Measurements from ENCODE around the gene ST8SIA5.

The ST8SIA5 gene

DNA sequence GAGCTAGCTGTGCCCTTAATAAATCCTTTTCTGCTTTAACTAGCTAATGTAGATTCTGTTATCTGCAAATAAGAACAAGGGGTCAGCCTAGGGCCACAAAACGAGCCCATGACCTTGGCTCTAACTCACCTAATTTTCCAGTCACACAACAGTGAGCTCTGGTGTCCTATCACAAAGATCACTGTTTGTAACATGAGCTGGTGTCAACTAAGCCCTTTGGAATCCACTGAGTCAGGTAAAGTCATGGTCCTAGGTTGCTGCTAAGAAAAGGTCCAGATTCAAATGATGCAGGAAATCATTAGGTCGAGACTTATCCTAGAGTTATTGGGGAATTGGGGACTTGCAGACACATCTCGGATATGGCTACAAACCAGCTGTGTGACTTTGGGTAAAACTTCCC is 49.9 kb downstream of the ST8SIA5 start:
- DNase-seq (ENCODE audit: low spot score) = no peak

DNA sequence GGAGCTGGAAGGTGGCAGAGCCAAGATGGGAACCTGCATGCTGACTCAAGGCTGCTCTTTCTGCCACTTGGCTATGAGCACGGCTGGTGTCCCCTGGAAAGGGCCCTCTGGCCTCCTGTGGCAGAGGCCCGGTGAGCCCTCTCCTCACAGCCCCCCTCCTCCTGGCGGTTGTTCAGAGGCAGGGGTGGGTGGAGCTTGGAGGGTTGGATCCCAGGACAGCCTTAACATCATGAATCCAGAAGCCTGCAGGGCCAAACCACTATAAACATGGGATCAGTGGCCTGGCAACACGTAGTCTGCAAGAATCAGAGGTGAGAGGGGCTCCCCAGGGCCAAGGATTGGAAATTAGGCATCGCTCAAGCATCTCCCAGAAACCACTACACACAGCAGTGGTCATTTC is 51.3 kb downstream of the ST8SIA5 start:
- DNase-seq (ENCODE audit: low spot score) = no peak

DNA sequence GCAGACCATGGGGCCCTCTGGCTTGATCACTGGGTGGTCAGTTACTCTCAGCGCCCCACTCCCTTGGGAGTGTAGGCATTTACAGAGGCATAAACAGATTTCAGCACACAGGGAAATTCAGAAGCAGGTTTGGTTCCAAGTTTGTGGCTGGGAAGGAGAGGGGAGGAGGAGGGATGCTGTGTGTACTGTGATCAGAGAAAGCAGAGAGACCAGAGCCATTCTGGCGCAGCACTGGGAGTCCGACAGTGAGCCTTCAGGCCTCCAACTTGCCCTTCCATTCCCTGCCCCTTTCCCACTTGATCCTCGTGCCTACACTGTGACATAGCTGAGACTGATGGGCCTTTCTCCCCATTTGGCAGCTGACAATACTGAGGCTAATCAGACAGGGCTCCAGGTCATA is 52.0 kb downstream of the ST8SIA5 start:
- no peak for DNase-seq (ENCODE audit: low spot score)

DNA sequence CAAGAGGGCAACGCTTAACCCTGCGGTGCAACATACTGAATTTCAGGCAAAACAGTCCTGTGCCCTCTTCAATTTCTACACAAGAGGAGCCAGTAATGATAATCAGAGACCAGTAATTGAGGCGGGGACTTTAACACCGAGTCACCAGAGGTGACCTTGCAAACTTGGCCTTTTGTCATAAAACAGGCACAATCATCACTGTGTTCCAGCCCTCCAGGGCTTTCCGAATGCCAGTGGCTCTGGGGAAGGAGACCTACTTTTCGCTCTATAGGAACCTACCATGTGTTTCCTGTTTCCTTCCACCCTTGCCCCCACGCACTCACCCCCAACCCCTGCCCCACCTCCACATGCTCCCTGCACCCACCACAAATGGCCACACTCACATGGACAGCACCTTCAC is 52.7 kb downstream of the ST8SIA5 start:
- no peak for DNase-seq (ENCODE audit: low spot score)

DNA sequence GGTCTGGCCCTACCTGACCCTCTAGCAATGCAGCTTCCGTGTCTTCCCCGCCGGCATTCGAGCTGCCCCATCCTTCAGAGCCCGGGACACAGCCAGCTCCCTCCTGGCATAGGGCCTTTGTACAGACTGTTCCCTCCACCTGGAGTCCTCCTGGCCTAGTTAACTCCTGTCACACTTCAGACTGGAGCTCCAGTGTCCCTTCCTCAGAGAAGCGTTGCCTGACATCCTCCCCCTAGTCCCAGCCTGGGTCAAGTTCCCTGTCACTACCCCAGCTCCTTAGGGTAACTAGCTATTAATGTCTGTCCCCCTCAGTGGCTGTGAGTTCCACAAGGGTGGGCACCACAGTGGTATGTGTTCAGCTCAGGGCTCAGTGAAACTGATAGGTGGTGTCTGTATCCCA is 54.4 kb downstream of the ST8SIA5 start:
- DNase-seq (ENCODE audit: low spot score) = no peak

DNA sequence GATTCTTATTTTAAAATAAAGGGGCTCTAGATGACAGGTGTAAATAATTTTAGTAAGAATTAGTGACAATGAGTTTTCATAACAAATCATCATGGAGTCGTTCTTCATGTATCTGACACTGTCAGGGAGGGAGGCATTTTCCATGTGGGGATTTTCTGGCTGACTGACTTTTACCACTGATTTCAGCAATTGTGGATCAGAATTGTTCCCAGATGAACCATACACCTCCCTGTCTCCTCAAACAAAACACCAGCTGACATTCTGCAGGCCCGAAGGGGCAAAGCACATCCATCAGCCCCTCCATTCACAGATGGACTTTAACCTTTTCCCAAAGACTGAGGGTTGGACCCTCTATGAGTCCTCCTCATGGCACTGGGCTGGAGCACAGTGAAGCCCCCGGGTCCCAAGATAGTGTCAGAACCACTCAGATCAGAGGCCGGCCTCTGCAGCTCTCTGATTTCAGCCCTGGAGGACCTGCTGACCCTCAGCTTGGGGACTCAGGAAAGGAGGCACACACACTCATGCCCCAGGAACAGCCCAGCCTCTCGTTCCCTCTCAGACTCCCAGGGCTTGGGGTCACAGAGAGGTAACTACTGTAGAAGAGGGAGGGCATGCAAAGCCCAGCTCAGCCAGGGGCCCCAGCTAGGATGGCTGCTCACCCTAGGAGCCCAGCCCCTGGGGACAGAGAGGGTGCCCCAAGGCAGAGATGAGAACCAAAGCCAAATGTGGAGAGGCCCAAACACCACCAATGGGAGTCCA is 56.6 kb downstream of the ST8SIA5 start:
- DNase-seq (ENCODE audit: low spot score) = no peak

DNA sequence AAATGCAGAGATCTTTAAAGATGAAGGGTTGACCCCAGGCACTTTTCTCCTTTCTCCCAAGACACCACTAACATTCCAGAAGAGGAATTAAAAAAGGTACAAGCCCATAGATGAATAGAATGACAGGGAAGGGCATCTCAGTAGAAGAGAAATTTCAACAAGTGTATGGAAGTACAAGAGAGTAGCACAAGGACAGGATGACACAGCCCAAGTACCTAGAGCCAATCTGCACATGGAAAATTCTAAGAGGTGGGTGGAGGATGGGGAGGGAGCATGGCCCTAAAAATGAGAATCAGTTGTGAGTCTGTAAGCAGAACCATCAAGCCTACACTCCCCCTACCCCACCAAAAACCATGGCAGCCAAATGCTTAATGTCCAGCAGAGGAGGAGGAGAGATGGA is 60.2 kb downstream of the ST8SIA5 start:
- DNase-seq (ENCODE audit: low spot score) = no peak

DNA sequence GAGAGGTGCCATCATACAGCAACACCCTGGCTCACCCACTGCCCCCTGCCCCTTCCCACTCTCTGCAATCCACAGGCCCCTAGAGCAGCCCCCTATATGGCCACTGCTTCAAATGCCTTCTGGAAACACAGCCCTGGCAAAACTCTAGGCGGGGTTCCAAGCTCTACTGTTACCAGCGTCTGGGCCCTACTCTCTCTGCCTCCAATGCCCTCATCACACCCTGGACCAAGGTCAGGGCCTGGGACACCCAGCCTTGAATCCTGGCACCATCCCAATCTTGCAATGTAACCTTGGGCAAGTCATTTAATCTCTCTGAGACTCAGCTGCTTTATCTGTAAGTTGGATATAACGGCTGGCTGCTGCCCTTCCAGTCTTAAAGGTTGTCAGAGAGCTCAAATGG is 60.6 kb downstream of the ST8SIA5 start:
- DNase-seq (ENCODE audit: low spot score) = no peak

DNA sequence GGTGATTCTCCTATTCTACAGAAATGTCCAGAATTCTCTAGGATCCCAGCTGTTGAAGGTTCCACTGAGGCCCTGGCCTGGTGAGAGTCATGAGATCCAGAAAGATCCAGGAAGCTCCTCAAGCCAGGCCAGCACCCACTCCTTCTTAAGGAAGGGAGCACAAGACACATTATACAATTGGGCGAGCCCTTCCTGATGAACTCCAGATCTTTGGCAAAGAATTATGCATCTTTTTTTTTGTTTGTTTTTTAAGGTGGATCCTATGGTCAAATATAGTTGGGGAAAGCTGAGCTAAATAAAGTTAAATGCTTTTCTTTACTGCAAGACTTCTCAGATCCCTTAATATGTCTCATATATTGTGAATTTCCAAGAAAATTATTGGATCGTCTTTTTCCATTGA is 62.9 kb downstream of the ST8SIA5 start:
- DNase-seq (ENCODE audit: low spot score) = no peak

DNA sequence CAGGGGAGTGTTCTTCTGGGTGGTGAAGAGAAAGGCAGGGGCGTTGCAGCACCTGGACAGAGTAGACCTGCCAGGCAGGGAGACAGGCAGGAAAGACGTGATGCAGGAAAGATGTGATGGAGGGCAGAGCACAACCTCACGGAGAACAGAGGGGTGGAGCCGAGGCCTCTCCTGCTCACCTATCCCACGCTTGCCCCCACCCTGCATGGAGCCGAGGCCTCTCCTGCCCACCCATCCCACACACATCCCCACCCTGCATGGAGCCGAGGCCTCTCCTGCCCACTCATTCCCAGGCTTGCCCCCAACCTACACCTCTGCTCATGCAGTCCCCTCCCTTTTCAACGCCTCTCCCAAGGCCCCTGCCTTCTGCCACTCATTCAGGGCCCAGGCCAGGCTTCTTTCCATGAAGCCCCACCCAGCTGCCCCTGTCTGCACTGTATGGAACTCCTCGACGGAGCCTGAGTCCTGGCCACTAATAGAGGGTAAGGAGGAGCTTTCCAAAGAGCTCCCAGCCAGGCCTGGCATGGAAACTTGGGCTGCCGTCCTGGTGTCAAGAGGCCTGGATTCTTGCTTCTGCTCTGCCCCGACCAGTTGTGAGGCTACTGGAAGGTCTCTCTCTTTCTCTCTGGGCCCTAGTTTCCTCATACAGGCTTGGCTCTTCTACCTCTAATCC is 67.9 kb downstream of the ST8SIA5 start:
- no peak for DNase-seq (ENCODE audit: low spot score)

DNA sequence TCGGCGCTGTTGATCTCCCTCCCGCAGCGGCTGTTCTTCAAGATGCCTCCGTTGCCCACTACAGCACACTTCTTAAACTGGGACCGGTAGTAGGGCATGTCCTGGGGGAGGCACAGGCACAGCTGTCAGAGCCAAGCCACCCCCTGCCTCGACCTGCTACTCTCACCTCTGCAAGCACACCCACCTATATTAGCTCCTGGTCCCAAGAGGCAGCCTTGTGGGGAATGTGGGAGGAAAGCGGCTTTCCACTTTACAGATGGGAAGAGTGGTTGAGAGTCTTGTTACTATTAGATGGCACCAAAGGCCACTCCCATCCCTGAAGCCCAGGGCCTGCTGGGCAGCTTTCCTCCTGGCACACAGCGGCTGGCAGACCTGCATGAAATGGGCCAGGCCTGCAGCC is 70.7 kb downstream of the ST8SIA5 start:
- no peak for DNase-seq (ENCODE audit: low spot score)

DNA sequence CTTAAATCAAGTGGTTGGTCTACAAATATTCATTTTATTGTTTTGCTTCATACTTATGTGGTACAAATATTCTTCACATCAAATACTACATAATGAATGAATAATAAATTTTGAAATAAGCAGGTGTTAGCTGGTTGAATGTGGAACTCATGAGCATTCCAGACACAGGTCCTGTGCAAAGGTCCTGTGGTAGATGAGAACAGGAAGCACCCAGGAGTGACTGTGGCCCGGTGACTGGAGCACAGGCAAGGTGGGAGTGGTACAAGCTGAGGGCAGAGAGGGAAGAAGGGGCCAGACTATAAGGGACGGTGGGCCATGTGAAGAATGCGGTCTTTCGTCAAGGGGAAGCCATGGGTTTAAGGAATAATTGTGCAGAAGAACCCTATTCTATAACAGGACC is 73.6 kb downstream of the ST8SIA5 start:
- no peak for DNase-seq (ENCODE audit: low spot score)

DNA sequence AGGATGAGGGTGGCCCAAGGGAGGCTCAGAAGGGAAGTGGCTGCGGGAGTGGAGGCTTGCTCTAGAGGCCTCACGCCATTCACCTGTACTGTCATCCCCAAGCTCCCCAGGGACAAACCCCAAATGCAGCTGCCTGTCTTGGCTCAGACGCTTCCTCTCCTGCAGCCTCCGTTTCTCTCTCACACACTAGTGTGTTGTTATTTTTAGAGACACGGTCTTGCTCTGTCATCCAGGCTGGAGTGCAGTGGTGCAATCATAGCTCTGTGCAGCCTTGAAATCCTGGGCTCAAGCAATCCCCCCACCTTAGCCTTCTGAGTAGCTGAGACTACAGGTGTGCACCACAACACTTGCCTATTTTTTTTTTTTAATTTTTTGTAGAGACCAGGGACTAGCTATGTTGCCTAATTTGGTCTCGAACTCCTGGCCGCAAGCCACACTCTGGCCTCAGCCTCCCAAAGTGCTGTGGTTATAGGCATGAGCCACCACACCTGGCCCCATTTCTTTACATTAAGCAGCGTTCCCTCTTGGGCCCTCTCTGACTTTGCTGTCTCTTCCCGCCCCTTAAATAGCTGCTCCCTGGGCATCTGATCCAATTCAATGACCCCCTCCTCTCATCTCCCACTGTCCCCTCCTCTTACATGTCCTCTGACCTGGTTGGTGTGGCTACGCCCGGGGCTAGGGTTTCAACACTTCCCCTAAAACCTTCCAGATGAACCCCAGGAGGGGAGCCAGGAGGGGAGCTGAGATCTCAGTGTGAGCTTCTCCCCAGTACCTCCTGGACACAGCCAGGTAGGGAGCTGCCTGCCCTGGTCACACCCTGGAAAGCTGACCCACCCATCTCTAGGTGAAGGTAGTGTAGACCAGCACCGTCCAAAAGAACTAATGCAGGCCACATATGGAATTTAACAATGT is 75.8 kb downstream of the ST8SIA5 start:
- DNase-seq (ENCODE audit: low spot score) = no peak

DNA sequence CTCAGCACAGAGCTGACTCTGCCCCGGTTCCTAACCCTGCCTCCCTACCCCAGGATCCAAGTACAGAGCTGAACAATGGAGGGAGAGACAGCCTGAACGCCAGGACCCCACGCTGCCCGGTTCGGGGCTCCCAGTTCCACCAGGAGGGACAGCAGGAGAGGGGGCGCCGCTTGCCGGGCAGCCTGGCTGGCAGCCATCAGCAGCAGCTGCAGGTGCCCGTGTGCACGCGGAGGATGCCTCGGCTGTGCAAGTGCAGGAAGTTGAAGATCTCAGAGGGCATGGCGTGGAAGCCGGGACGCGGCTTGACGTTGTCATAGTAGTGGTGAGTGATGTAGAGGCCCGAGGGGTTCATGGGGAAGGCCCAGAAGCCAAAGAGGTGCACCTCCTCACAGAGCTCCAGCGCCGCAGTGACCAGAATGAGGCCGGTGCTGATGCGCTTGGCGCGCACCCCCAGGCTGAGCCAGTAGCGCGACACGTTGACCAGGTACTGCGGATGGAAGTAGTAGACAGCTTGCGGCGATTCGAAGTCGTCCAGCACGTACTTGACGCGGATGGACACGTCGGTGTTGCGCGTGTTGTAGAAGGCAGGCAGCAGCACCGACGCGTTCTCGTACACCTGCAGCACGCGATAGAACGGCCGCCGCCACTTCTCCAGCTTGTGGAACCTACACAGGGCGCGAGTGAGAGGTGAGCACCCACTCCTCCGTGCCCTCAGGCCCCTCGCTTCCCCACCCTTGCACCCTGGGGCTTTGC is 76.8 kb downstream of the ST8SIA5 start:
- DNase-seq (ENCODE audit: low spot score) = no peak

DNA sequence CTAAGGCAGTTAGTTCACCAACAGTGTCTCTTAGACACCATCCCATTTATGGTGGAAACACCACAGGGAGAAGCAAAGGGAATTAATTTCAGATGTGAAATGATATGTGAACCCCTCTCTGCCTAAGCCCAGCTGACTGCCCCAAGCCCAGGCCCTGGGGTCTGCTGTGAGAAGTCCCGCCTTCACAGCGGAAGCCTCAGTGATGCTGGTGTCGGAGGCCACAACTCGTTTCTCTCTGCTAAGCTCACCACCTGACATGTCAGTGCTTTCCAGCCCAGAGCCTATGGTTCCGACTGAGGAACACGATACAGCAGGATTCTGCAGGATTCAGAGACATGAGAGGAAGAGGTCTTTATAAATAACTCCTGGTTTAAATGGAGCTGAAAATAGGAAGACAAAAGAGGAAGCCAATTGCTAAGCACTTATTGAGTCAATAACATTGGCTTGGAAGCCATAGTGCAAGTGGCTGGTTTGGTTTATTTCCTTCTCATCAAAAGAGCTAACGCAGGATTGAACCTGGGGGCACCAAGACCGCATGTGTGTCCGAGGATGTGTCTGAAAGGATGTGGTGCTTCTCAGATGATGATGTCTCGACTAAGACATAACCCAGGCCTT is 78.0 kb downstream of the ST8SIA5 start:
- DNase-seq (ENCODE audit: low spot score) = no peak

DNA sequence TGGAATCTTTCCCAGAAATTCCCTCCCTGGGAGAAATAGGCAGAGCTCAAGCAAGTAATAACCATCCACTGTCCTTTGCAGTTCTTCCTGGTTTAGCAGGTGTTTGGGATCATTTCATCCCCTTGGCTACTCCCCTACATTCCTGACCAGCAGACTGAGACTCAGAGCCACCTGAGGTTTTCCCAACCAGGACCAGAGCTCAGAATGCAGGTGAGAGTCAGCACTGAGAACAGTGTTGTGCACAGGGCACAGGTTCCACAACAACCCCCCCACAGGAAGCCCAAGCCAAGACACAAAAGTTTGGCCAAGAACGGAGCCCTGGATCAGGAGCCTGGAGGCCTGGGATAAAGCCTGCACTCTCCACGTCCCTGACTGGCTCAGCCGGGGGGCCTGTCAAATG is 78.8 kb downstream of the ST8SIA5 start:
- no peak for DNase-seq (ENCODE audit: low spot score)

DNA sequence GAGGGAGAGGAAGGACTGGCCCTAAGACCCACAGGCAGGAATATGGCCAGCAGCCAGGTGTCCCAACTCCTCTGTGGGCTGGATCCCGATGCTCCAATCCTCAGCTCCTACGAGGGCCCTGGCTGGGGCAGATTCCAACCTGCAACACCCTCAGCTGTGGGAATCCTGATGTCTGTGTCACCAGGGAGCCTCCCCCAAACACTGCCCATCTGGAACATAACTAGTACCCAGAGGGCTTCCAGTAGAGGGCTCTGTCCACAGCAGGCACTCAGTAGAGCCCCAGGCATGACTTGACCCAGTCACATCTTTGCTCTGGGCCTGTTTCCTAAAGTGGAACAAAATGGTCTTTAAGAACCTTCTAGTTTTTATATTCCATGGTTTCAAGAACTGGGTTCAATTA is 79.2 kb downstream of the ST8SIA5 start:
- no peak for DNase-seq (ENCODE audit: low spot score)

DNA sequence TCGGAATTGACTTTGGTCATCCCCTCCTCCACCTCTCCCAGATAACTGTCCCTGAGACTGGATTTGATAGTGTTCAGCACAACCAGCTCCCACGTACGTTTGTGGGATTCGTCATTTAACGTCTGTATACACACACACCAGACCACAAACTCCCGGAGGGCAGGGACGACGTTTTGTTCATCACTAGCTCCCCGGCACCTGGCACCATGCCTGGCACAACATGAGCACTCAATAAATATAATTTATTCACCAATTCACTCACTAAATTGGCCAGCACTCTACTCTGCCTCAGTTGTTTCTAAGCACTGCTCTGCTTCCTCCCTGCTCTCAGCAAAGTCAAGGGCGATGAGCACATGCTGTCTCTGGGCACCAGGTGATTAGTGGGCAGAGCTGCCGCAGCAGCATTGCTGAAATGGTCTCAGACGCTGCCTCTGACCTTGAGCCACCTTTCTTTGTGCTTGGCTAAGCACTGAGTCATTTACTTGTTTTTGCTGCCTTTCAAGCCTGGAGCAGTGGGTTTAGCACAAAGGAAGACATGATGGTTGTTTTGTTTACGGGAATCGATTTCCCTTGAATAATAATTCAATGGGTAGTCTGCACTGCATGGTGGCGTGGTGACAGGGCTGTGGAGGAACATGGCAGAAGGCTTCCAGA is 80.5 kb downstream of the ST8SIA5 start:
- DNase-seq (ENCODE audit: low spot score) = no peak

DNA sequence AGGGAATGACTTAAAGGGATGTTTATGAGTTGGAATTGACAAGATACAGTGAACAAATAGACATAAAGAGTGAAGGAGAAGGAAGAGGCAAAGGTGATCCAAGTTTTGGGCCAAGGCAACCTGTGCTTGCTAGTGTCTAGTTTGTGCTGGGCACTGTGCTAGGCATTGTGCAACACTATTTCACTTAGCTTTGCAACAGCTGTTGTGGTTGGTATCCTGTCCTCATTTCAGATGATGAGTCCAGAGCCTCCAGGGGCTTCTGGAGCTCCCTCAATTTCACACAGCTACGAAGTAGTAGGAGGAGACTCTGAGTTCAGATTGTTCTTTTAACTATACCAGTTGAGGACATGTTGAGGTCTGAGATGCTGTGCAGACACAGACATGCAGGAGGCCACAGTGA is 81.7 kb downstream of the ST8SIA5 start:
- no peak for DNase-seq (ENCODE audit: low spot score)

DNA sequence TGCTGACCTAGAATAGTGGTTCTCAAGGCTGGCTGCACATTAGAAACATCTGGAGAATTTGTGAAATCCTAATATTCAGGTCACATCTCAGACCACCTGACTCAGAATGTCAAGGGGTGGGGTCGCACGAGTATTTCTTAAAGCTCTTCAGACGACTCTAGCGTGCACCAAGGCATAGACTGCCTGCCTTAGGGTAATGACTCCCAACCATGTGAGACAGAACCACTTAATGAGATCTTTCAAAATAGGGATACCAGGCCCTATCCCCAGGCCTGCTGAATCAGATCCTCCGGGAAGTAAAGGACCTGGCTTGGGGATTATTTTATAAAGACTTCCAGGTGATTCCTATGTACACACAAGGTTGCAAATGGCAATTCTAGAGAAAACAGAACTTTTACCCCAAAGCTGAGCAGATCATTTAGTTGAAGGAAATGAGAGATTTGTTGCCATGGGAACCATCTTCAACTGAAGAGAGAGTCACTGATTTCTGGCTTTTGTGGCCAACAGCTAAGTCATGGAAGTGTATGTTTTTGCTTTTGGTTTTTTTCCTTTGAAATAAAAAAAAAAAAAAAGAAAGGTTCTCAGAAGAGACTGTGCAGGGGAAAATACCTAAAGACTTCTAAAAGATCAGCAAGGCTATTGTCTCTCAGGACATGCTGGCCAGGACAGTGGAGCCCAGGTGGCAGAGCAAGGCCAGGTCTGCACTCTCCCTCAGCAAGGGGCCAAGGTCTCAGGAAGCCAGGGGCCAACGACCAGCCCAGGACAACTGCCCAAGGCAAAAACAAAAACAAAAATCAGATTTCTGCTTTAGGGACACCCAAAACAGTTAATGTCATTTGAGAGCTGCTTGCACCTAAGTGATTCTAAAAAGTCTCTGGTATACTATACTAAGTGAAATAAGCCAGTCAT is 84.5 kb downstream of the ST8SIA5 start:
- DNase-seq (ENCODE audit: low spot score) = no peak
